Measurements from ENCODE around the gene PLAC1.

The PLAC1 gene

GRCh38 chrX:134608153-134608552, 50.1 kb downstream of the PLAC1 start:
- H3K36me3 ChIP-seq, result no peaks in the 10 kb centered on the region
- H3K4me1 ChIP-seq (ENCODE audit: control insufficient read depth in 1 of 2, insufficient read depth in 1 of 2, low read depth in 1 of 2, low read length in 1 of 2), result peaks cover 6% of the 10 kb centered on the region in 2 experiments
- TF ChIP-seq CTCF (IDR thresholded peaks at IDR 0.05), result no peak

GRCh38 chrX:134607523-134607922, 50.7 kb downstream of the PLAC1 start:
- Histone ChIP-seq H3K36me3 (no peaks in the 10 kb centered on the region), H3K9me3 (no peaks in the 10 kb centered on the region), H3K4me1 (ENCODE audit: control insufficient read depth in 1 of 2, insufficient read depth in 1 of 2, low read depth in 1 of 2, low read length in 1 of 2) (peaks cover 6% of the 10 kb centered on the region in 2 experiments), H3K27me3 (no peaks in the 10 kb centered on the region), H3K4me3 (ENCODE audit: low read depth in 1 of 2, low read length in 1 of 2) (no peak overlapping the region), H3K27ac (no peak overlapping the region)
- no peak for TF ChIP-seq CTCF (IDR thresholded peaks at IDR 0.05)

More at GRCh38 chrX:134608153-134608552, 50.1 kb downstream of the PLAC1 start:
- H3K27ac ChIP-seq, result no peak overlapping the region
- no peaks in the 10 kb centered on the region for H3K9me3 ChIP-seq
- no peaks in the 10 kb centered on the region for H3K27me3 ChIP-seq
- H3K4me3 ChIP-seq (ENCODE audit: low read depth in 1 of 2, low read length in 1 of 2), result no peak overlapping the region

- H3K27ac ChIP-seq, result no peak overlapping the region
- no peak overlapping the region for H3K4me3 ChIP-seq (ENCODE audit: low read depth in 1 of 2, low read length in 1 of 2)
- TF ChIP-seq CTCF (IDR thresholded peaks at IDR 0.05), result no peak
- H3K36me3 ChIP-seq, result no peaks in the 10 kb centered on the region
- no peaks in the 10 kb centered on the region for H3K27me3 ChIP-seq
- peaks cover 6% of the 10 kb centered on the region in 2 experiments for H3K4me1 ChIP-seq (ENCODE audit: control insufficient read depth in 1 of 2, insufficient read depth in 1 of 2, low read depth in 1 of 2, low read length in 1 of 2)
- H3K9me3 ChIP-seq, result no peaks in the 10 kb centered on the region
Observed at GRCh38 chrX:134604701-134605311, 53.5 kb downstream of the PLAC1 start.

GRCh38 chrX:134603806-134604700, 54.2 kb downstream of the PLAC1 start:
- peaks cover 6% of the 10 kb centered on the region in 2 experiments for H3K4me1 ChIP-seq (ENCODE audit: control insufficient read depth in 1 of 2, insufficient read depth in 1 of 2, low read depth in 1 of 2, low read length in 1 of 2)
- TF ChIP-seq CTCF (IDR thresholded peaks at IDR 0.05), result no peak
- H3K36me3 ChIP-seq, result no peaks in the 10 kb centered on the region
- H3K9me3 ChIP-seq, result no peaks in the 10 kb centered on the region
- H3K4me3 ChIP-seq (ENCODE audit: low read depth in 1 of 2, low read length in 1 of 2), result no peak overlapping the region
- no peak overlapping the region for H3K27ac ChIP-seq
- H3K27me3 ChIP-seq, result no peaks in the 10 kb centered on the region

- Histone ChIP-seq H3K4me1 (ENCODE audit: control insufficient read depth in 1 of 2, insufficient read depth in 1 of 2, low read depth in 1 of 2, low read length in 1 of 2) (peaks cover 6% of the 10 kb centered on the region in 2 experiments), H3K27me3 (no peaks in the 10 kb centered on the region), H3K36me3 (no peaks in the 10 kb centered on the region), H3K9me3 (no peaks in the 10 kb centered on the region), H3K4me3 (ENCODE audit: low read depth in 1 of 2, low read length in 1 of 2) (no peak overlapping the region), H3K27ac (no peak overlapping the region)
- no peak for TF ChIP-seq CTCF (IDR thresholded peaks at IDR 0.05)
Observed at GRCh38 chrX:134602410-134602809, 55.9 kb downstream of the PLAC1 start.
